Natural killer cell (primary cell): ENCODE results near the gene AK3. TPM values are rescaled to one million over a fixed set of nuclear protein-coding genes. Genes with fewer than 3 reads are reported as not detected.

Experiments
- ATAC-seq, 3 donors: fragments of 150-1000 bp in 2 of 3; fragments of 200-7000 bp in 1 of 3; cut with Tn5 transposase; 1 replicate in 1 of 3; 2 replicates in 2 of 3; pipeline ENCODE4 v1.10.0; 2021; ENCODE audit warnings: mild to moderate bottlenecking in 2 of 3, moderate library complexity in 2 of 3
- DNase-seq, 2 donors: peaks; one replicate each; pipeline versions ENCODE4 v3.0.0 to v3.0.0-alpha.2; 2013 to 2021; ENCODE audit warnings: mixed read lengths in 1 of 2
- H3K27ac ChIP-seq: one replicate; pipeline ENCODE4 v1.5.1; 2013; ENCODE audit warnings: mild to moderate bottlenecking, low read length
- H3K27me3 ChIP-seq: one replicate; pipeline ENCODE4 v1.6.1; 2013; ENCODE audit warnings: low read length; ENCODE audit not compliant: control insufficient read depth, insufficient read depth
- H3K36me3 ChIP-seq: one replicate; pipeline ENCODE4 v1.6.1; 2013; ENCODE audit warnings: low read length; ENCODE audit not compliant: control insufficient read depth, insufficient read depth
- H3K4me1 ChIP-seq: one replicate; pipeline ENCODE4 v1.6.1; 2013; ENCODE audit warnings: low read length; ENCODE audit not compliant: control insufficient read depth, insufficient read depth
- H3K4me3 ChIP-seq: one replicate; pipeline ENCODE4 v1.5.1; 2013; ENCODE audit warnings: low read length
- H3K9me3 ChIP-seq: one replicate; pipeline ENCODE4 v1.6.1; 2013; ENCODE audit warnings: low read length; ENCODE audit not compliant: control insufficient read depth, insufficient read depth
- H3K27ac Mint-ChIP-seq, 2 donors: one replicate each; pipeline ENCODE4 v1.8.0; 2022; ENCODE audit warnings: mild to moderate bottlenecking in 2 of 2, mixed read lengths in 2 of 2, moderate library complexity in 1 of 2
- H3K27me3 Mint-ChIP-seq, 2 donors: one replicate each; pipeline ENCODE4 v1.8.0; 2022; ENCODE audit warnings: low read depth in 2 of 2, mixed read lengths in 2 of 2
- H3K36me3 Mint-ChIP-seq: one replicate; pipeline ENCODE4 v1.8.0; 2022; ENCODE audit warnings: mixed read lengths
- H3K4me1 Mint-ChIP-seq, 2 donors: one replicate each; pipeline ENCODE4 v1.8.0; 2022; ENCODE audit warnings: mixed read lengths in 2 of 2
- H3K4me3 Mint-ChIP-seq: one replicate; pipeline ENCODE4 v1.8.0; 2022; ENCODE audit warnings: mild to moderate bottlenecking, moderate library complexity, mixed read lengths
- H3K9me3 Mint-ChIP-seq, 2 donors: one replicate each; pipeline ENCODE4 v1.8.0; 2022; ENCODE audit warnings: mixed read lengths in 2 of 2
- whole genome bisulfite sequencing: methylation state at CpG from one replicate; pipeline ENCODE4 v1.1.7; 2013; ENCODE audit warnings: missing lambda C conversion rate; ENCODE audit not compliant: insufficient coverage; 5-methylcytosine and 5-hydroxymethylcytosine counted together
- intact Hi-C: fragments of 100-400 bp; cut with micrococcal nuclease; formaldehyde crosslinking; loops from one replicate; pipeline ENCODE4 v1.14.2; 2022
- total RNA-seq, 4 donors: library from RNA; stranded (reverse); fragments of 120-200 nt in 1 of 4; gene quantifications; one replicate each; pipeline versions ENCODE4 v1.2.3 to v1.2.4, GENCODE V29; 2013 to 2022
- TF ChIP-seq, protein P1 (sequence below): fragments of 200-600 bp; IDR thresholded peaks from one replicate; pipeline ENCODE4 v1.8.0; 2022; ENCODE audit warnings: antibody characterized with exemption

AK3 gene
- total RNA-seq, 3 donors from 2014 or later (not counting 1 experiment from before 2014, with no cell fraction given): 18.6 to 23.1 (median 21.0) TPM

DNA sequence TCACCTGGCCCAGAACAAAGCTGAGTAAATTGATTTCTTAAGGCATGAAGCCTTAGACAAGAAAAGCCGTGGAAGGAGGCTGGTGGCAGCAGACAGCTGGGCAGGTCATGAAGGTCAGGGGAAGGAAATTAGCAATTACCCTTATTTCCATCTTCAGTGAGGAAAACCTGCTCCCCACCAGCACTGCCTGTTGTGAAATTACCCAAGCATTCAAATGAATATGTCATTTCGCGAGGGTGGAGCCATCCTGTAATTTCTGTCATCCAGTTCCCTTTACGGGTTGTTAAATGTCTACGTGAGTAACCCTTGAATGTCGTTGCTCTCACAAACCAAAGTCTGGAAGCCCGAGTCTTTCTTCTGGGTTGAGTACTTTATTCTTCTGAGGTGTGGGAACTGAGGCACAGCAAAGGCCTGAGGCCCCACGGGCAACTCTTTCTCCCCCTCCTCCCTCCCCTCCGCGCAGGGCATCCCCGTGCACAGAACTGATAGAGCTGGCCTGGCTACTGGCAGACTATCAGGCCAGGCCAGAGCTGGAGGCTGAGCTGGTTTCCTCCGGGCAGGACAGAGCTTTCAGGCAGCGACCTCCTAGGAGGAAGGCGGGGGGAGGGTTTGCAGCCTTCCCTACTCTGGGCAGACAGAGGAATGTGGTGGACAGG is 22.0 kb upstream of the AK3 start:
- Mint-ChIP-seq H3K9me3 (no peaks in the 10 kb centered on the region), H3K27me3 (peaks cover 0 to 10% of the 10 kb centered on the region in 2 donors), H3K4me3 (peak overlapping the region; percentile 64), H3K4me1 (peaks cover 7 to 15% of the 10 kb centered on the region in 2 donors), H3K36me3 (no peaks in the 10 kb centered on the region), H3K27ac (no peak overlapping the region)
- Histone ChIP-seq H3K27ac (no peak overlapping the region), H3K4me1 (peaks cover 22% of the 10 kb centered on the region), H3K36me3 (no peaks in the 10 kb centered on the region), H3K27me3 (no peaks in the 10 kb centered on the region), H3K9me3 (no peaks in the 10 kb centered on the region), H3K4me3 (no peak overlapping the region)
- DNase-seq (no peak), ATAC-seq (peak; percentile 34 to 48 (median 46))
- WGBS: 37% methylated on average over 13 of the region's 14 CpGs
- intact Hi-C loops: loop anchor here (1.0 to 2.0 kb wide), 5 partner anchors 30 to 837 kb away; partner anchors contain the start of gene RCL1
- TF ChIP-seq, protein P1, sequence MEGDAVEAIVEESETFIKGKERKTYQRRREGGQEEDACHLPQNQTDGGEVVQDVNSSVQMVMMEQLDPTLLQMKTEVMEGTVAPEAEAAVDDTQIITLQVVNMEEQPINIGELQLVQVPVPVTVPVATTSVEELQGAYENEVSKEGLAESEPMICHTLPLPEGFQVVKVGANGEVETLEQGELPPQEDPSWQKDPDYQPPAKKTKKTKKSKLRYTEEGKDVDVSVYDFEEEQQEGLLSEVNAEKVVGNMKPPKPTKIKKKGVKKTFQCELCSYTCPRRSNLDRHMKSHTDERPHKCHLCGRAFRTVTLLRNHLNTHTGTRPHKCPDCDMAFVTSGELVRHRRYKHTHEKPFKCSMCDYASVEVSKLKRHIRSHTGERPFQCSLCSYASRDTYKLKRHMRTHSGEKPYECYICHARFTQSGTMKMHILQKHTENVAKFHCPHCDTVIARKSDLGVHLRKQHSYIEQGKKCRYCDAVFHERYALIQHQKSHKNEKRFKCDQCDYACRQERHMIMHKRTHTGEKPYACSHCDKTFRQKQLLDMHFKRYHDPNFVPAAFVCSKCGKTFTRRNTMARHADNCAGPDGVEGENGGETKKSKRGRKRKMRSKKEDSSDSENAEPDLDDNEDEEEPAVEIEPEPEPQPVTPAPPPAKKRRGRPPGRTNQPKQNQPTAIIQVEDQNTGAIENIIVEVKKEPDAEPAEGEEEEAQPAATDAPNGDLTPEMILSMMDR: peak; percentile 17

DNA sequence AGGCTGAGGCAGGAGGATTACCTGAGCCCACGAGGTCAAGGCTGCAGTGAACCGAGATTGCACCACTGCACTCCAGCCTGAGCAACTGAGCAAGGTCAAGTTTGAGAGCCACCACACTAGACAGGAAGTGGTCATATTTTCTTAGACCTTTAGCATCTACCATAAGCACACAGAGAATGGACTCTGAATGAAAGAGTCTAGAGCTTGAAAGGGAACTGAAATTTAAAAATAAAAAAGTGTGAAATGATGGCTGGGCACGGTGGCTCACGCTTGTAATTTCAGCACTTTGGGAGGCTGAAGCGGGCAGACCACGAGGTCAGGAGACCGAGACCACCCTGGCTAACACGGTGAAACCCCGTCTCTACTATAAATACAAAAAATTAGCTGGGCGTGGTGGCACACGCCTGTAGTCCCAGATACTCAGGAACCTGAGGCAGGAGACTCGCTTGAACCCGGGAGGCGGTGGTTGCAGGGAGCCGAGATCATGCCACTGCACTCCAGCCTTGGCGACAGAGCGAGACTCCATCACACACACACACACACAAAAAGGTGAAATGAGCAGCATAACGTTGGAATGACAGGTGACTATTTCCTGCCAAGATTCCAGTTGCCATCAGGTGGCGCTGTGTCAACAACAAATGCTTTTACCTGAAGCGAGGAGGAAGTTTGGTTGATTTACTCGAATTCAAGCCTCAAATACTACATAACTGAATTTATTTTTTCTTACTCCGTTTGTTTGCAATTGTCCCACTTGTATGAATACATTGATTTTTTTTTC is 21.3 kb upstream of the AK3 start:
- Mint-ChIP-seq H3K4me1 (peaks cover 7 to 15% of the 10 kb centered on the region in 2 donors), H3K4me3 (peak overlapping the region; percentile 64), H3K27me3 (peaks cover 0 to 10% of the 10 kb centered on the region in 2 donors), H3K27ac (no peak overlapping the region), H3K36me3 (no peaks in the 10 kb centered on the region), H3K9me3 (no peaks in the 10 kb centered on the region)
- intact Hi-C loops: loop anchor here (1.0 to 2.0 kb wide), 5 partner anchors 31 to 838 kb away; partner anchors contain the start of gene RCL1
- ATAC-seq: peak; percentile 62 to 79 (median 69)
- peak; percentile 62 to 91 for DNase-seq
- H3K4me1 ChIP-seq: peaks cover 22% of the 10 kb centered on the region
- H3K4me3 ChIP-seq: no peak overlapping the region
- WGBS: 16% methylated on average over 20 of the region's 22 CpGs
- no peak overlapping the region for H3K27ac ChIP-seq
- no peaks in the 10 kb centered on the region for H3K9me3 ChIP-seq
- TF ChIP-seq, protein P1: peak; percentile 90
- no peaks in the 10 kb centered on the region for H3K36me3 ChIP-seq
- no peaks in the 10 kb centered on the region for H3K27me3 ChIP-seq

DNA sequence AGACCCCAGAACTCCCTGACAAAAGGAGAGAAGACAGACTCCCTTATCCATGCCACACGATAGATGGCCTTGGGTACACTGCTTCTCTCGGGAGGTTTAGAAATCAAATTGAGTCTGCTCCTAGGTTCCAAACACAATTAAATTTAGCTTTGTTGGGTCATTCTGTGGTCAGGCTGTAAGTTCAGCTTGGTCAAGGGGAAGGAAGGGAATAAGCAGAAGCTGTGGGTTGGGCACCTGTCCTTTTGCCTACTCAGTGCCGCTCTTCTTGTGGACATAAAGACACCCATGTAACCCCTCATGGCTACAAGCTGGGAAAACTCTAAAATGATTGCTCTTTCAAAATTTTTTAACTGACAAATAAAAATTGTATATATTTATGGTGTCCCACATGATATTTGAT is 19.1 kb upstream of the AK3 start:
- Mint-ChIP-seq H3K4me3 (no peak overlapping the region), H3K27me3 (peaks cover 0 to 10% of the 10 kb centered on the region in 2 donors), H3K9me3 (no peaks in the 10 kb centered on the region), H3K27ac (no peak overlapping the region), H3K36me3 (no peaks in the 10 kb centered on the region), H3K4me1 (peaks cover 7 to 15% of the 10 kb centered on the region in 2 donors)
- ATAC-seq: peak in 1 of 3 donors; percentile 73
- 79% methylated on average over 3 of the region's 3 CpGs for WGBS
- Histone ChIP-seq H3K36me3 (no peaks in the 10 kb centered on the region), H3K4me1 (peaks cover 22% of the 10 kb centered on the region), H3K9me3 (no peaks in the 10 kb centered on the region), H3K27ac (no peak overlapping the region), H3K27me3 (no peaks in the 10 kb centered on the region), H3K4me3 (no peak overlapping the region)
- TF ChIP-seq, protein P1: no peak
- intact Hi-C loops: no loop called here
- no peak for DNase-seq
